Right lobe of liver (tissue), 4 donors: ENCODE measurements around the gene FOXJ1.

Experiments
- CTCF ChIP-seq, 4 donors: fragments of 200-600 bp in 3 of 4; fragments of 450-650 bp in 1 of 4; IDR thresholded peaks; one replicate each; pipeline versions ENCODE4 v1.5.1 to v1.8.0; 2016 to 2022; ENCODE audit warnings: antibody characterized with exemption in 4 of 4, mild to moderate bottlenecking in 2 of 4
- POLR2A ChIP-seq: fragments of 450-650 bp; IDR thresholded peaks from one replicate; pipeline ENCODE4 v1.6.1; 2017; ENCODE audit warnings: antibody characterized with exemption, mild to moderate bottlenecking
- donor health status: DM: no; HTN: no; CAD: no.
- donor health status: DM: no; HTN: no; CAD: no.
- donor health status: DM: no; HTN: yes; CAD: no.

GRCh38 chr17:76137351-76138233 is 3.5 kb downstream of the FOXJ1 start:
- TF ChIP-seq CTCF (IDR thresholded peaks at IDR 0.05) (no peak), POLR2A (no peak)
